Keratinocyte (primary cell): ENCODE measurements around the gene TRH.
"Not testable (repeated sequence)": the region's sequence is repeated elsewhere in the genome, so short reads cannot be mapped to it uniquely, and the experiment has no call there.

ENCODE experiments used
- CTCF ChIP-seq, 3 experiments: IDR thresholded peaks in 1 of 3; conservative IDR thresholded peaks in 1 of 3; optimal IDR thresholded peaks in 1 of 3; 2 replicates in 2 of 3; 3 replicates in 1 of 3; pipeline versions ENCODE3 to v1.5.1; 2011; ENCODE audit warnings: low read length in 3 of 3, mild to moderate bottlenecking in 3 of 3, moderate library complexity in 2 of 3, control low read depth in 1 of 3, inconsistent platforms in 1 of 3; ENCODE audit not compliant: insufficient read depth in 2 of 3; ENCODE audit errors: extremely low read depth in 1 of 3
- EZH2 ChIP-seq: IDR thresholded peaks from one replicate; pipeline ENCODE4 v1.6.1; 2012; ENCODE audit warnings: inconsistent platforms, mild to moderate bottlenecking, low read length, moderate library complexity

GRCh38 chr3:130027437-130027836 lies 52.9 kb downstream of the TRH start:
- TF ChIP-seq CTCF (optimal IDR thresholded peaks at IDR 0.05 in 1 of 3, IDR thresholded peaks at IDR 0.05 in 1 of 3, conservative IDR thresholded peaks at IDR 0.05 in 1 of 3; ENCODE audit: extremely low read depth in 1 of 3, insufficient read depth in 2 of 3, low read length in 3 of 3); EZH2: not testable (repeated sequence)
